Naive thymus-derived CD4-positive, alpha-beta T cell (primary cell): ENCODE data around the gene KDELR1. TPM values are rescaled to one million over a fixed set of nuclear protein-coding genes. Genes with fewer than 3 reads are reported as not detected.

ENCODE experiments used
- ATAC-seq: fragments of 150-1000 bp; cut with Tn5 transposase; 2 replicates; pipeline ENCODE4 v1.10.0; 2021; ENCODE audit warnings: mild to moderate bottlenecking, moderate library complexity
- CTCF ChIA-PET: fragments of 350-600 bp; sonication (Branson Sonifier 250); formaldehyde crosslinking; loops from one replicate; lab custom pipeline; 2021; ENCODE audit warnings: antibody characterized with exemption; lab: Charles Lee
- POLR2A ChIA-PET: fragments of 350-600 bp; sonication (Branson Sonifier 250); formaldehyde crosslinking; loops from one replicate; lab custom pipeline; 2021; ENCODE audit warnings: antibody characterized with exemption, inconsistent platforms; lab: Charles Lee
- DNase-seq, 9 donors: peaks; one replicate each; pipeline versions ENCODE4 v3.0.0 to v3.0.0-alpha.2; 2020 to 2022; ENCODE audit warnings: mixed read lengths in 1 of 9
- H3K27ac ChIP-seq: one replicate; pipeline ENCODE4 v1.7.0; 2013; ENCODE audit warnings: mild to moderate bottlenecking, low read depth, low read length, moderate library complexity
- H3K27me3 ChIP-seq, 2 donors: one replicate each; pipeline ENCODE4 v1.7.0; 2013; ENCODE audit warnings: low read length in 2 of 2, mild to moderate bottlenecking in 2 of 2, moderate library complexity in 2 of 2; ENCODE audit not compliant: control insufficient read depth in 2 of 2, insufficient read depth in 2 of 2
- H3K36me3 ChIP-seq, 3 experiments: 1 replicate in 2 of 3; 2 replicates in 1 of 3; pipeline ENCODE4 v1.7.0; 2013; ENCODE audit warnings: low read length in 3 of 3, mild to moderate bottlenecking in 3 of 3, moderate library complexity in 1 of 3; ENCODE audit not compliant: insufficient read depth in 3 of 3, control insufficient read depth in 2 of 3
- H3K4me1 ChIP-seq, 2 donors: one replicate each; pipeline ENCODE4 v1.7.0; 2013; ENCODE audit warnings: low read length in 2 of 2, mild to moderate bottlenecking in 2 of 2, moderate library complexity in 1 of 2; ENCODE audit not compliant: control insufficient read depth in 2 of 2, insufficient read depth in 2 of 2
- H3K4me3 ChIP-seq: 2 replicates; pipeline ENCODE4 v1.7.0; 2013; ENCODE audit warnings: mild to moderate bottlenecking, low read length
- H3K9me3 ChIP-seq, 3 experiments: 1 replicate in 2 of 3; 2 replicates in 1 of 3; pipeline ENCODE4 v1.7.0; 2013; ENCODE audit warnings: low read length in 3 of 3; ENCODE audit not compliant: control insufficient read depth in 2 of 3
- H3K27ac Mint-ChIP-seq, 9 donors: one replicate each; pipeline ENCODE4 v1.8.0; 2020 to 2022; ENCODE audit warnings: mixed read lengths in 9 of 9, mild to moderate bottlenecking in 8 of 9, moderate library complexity in 5 of 9, inconsistent platforms in 2 of 9
- H3K27me3 Mint-ChIP-seq, 5 donors: one replicate each; pipeline ENCODE4 v1.8.0; 2021 to 2022; ENCODE audit warnings: mixed read lengths in 5 of 5, mild to moderate bottlenecking in 1 of 5
- H3K36me3 Mint-ChIP-seq, 5 donors: one replicate each; pipeline ENCODE4 v1.8.0; 2020 to 2022; ENCODE audit warnings: mixed read lengths in 5 of 5, mild to moderate bottlenecking in 3 of 5, inconsistent platforms in 1 of 5
- H3K4me1 Mint-ChIP-seq, 7 donors: one replicate each; pipeline ENCODE4 v1.8.0; 2020 to 2022; ENCODE audit warnings: mixed read lengths in 7 of 7, mild to moderate bottlenecking in 3 of 7, inconsistent platforms in 1 of 7
- H3K4me3 Mint-ChIP-seq, 10 donors: one replicate each; pipeline ENCODE4 v1.8.0; 2020 to 2022; ENCODE audit warnings: mild to moderate bottlenecking in 10 of 10, mixed read lengths in 10 of 10, moderate library complexity in 6 of 10, inconsistent platforms in 2 of 10
- H3K9me3 Mint-ChIP-seq, 11 donors: one replicate each; pipeline ENCODE4 v1.8.0; 2020 to 2022; ENCODE audit warnings: mixed read lengths in 11 of 11, mild to moderate bottlenecking in 4 of 11, inconsistent platforms in 1 of 11, moderate library complexity in 1 of 11
- intact Hi-C, 2 donors: fragments of 100-400 bp; cut with micrococcal nuclease; formaldehyde crosslinking; loops; one replicate each; pipeline ENCODE4 v1.15.1; 2023
- polyA plus RNA-seq, 2 donors: library from polyadenylated mRNA; unstranded; fragments of 300-500 nt; fragmentation: Illumina TruSeq; gene quantifications; one replicate each; pipeline ENCODE4 v1.2.3, GENCODE V29; 2021
- total RNA-seq, 6 experiments: library from RNA in 5 of 6; stranded (reverse) in 5 of 6; gene quantifications; 1 replicate in 5 of 6; 2 replicates in 1 of 6; pipeline ENCODE4 v1.2.3 and lab custom pipeline; 2021 to 2026

Gene KDELR1
- total and polyA plus RNA-seq, 7 experiments from 2014 or later = 22.2 to 73.9 (median 51.2) TPM

DNA sequence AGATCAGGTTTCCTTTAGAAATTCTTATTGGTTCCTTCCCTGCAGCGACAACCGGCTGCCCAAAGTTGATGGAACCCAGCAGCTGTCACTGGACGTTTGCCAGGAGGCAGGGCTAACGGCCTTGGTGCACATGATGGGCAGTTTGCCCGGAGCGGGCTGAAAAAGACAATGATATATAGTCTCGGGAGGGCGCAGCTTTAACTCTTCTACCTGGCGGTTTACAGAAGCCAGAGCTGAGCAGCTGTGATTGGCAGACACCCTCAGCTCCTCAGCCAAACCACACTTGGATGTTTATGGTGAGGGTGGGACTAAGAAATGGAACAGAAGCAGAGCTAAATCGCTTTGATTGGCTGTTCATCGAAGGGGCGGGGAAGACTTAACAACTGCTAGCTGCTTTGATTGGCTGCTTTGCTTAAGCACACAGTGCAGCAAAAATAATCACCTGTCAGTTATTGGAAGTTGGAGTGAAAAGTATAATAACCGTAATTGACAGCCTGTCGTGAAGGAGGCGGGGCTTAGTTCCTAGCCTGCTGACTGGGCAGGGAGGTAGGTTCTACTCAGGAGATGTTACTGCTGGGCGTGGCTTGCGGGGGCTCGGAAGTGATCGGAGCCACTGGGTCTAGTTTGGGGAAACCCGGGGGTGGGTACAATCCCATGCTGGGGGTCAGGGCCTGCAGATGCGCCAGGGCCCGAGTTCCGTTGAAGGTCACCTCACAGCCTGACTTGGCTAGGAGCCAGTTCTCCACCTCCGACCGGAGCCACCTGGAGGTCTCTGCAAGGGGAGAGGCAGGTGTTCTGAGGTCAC, 58.5 kb downstream of the KDELR1 start:
- Mint-ChIP-seq H3K27me3 (no peaks in the 10 kb centered on the region), H3K36me3 (peaks cover 0 to 28% (median 15%) of the 10 kb centered on the region in 5 donors), H3K4me1 (peaks cover 28 to 67% (median 53%) of the 10 kb centered on the region in 7 donors), H3K4me3 (peak overlapping the region; percentile 83 to 100 (median 97)), H3K9me3 (no peaks in the 10 kb centered on the region), H3K27ac (peak overlapping the region; percentile 93 to 100 (median 97))
- Histone ChIP-seq H3K4me1 (peaks cover 41 to 49% of the 10 kb centered on the region in 2 donors), H3K4me3 (peak overlapping the region; percentile 77), H3K9me3 (no peaks in the 10 kb centered on the region), H3K27me3 (no peaks in the 10 kb centered on the region), H3K36me3 (peaks cover 0 to 6% (median 3%) of the 10 kb centered on the region in 3 experiments), H3K27ac (peak overlapping the region; percentile 95)
- intact Hi-C loops = loop anchor here (1.0 to 10.0 kb wide), 17 partner anchors 12 to 1544 kb away; partner anchors contain the start of genes AKT1S1 (in 1 of the 2), AP2A1 (in 1 of the 2), CYTH2 (in 1 of the 2) and DBP (in 1 of the 2)
- ChIA-PET POLR2A (interaction anchor here (0.5 to 10.5 kb wide), 21 partner anchors 12 to 1431 kb away, joined by 3 to 424 read pairs (median 4); partner anchors contain the start of genes CARD8, DBP, EMP3 and KDELR1), CTCF (interaction anchor here (0.5 to 12.3 kb wide), 11 partner anchors 12 to 1816 kb away, joined by 3 to 217 read pairs (median 6); partner anchors contain the start of genes EMP3, KDELR1 and ZNF114)
- DNase-seq (peak; percentile 77 to 99 (median 97)), ATAC-seq (peak; percentile 82)

Other genes starting within 250 kb of the KDELR1 start
- gene LIG1, start 221.2 kb downstream of the KDELR1 start, total RNA-seq = 100 to 1,000 TPM in 4 of 5 experiments, 10 to 100 TPM in 1; 61.0 to 134 (median 122) TPM
- 10 to 100 TPM; 38.1 to 44.6 TPM for gene LIG1, start 221.2 kb downstream of the KDELR1 start, polyA plus RNA-seq
- 10 to 100 TPM in 1 of 5 experiments, 1 to 10 TPM in 4; 5.0 to 11.6 (median 7.4) TPM for gene ZSWIM9, start 220.9 kb downstream of the KDELR1 start, total RNA-seq
- 1 to 10 TPM in 1 of 2 donors, under 1 TPM in 1; 0.82 to 1.0 TPM for gene ZSWIM9, start 220.9 kb downstream of the KDELR1 start, polyA plus RNA-seq
- 100 to 1,000 TPM; 104 to 301 (median 182) TPM for gene CARD8, start 135.6 kb downstream of the KDELR1 start, total RNA-seq
- 100 to 1,000 TPM in 1 of 2 donors, 10 to 100 TPM in 1; 73.6 to 101 TPM for gene CARD8, start 135.6 kb downstream of the KDELR1 start, polyA plus RNA-seq
- gene ZNF114, start 121.5 kb downstream of the KDELR1 start, total RNA-seq = under 1 TPM in 2 of 5 experiments, not detected in 3; 0.29 to 0.51 TPM
- gene ZNF114, start 121.5 kb downstream of the KDELR1 start, polyA plus RNA-seq = not detected
- gene EMP3, start 66.0 kb downstream of the KDELR1 start, total RNA-seq = 100 to 1,000 TPM; 183 to 425 (median 257) TPM
- gene EMP3, start 66.0 kb downstream of the KDELR1 start, polyA plus RNA-seq = 100 to 1,000 TPM; 511 to 711 TPM
- 10 to 100 TPM; 11.6 to 39.8 (median 20.1) TPM for gene TMEM143, start 27.6 kb downstream of the KDELR1 start, total RNA-seq
- gene TMEM143, start 27.6 kb downstream of the KDELR1 start, polyA plus RNA-seq = 10 to 100 TPM in 1 of 2 donors, 1 to 10 TPM in 1; 5.7 to 12.7 TPM
- gene SYNGR4, start 27.2 kb downstream of the KDELR1 start, total RNA-seq = not detected
- not detected for gene SYNGR4, start 27.2 kb downstream of the KDELR1 start, polyA plus RNA-seq
- gene GRIN2D, start 2.1 kb upstream of the KDELR1 start, total RNA-seq = under 1 TPM; 0.08 to 0.39 (median 0.11) TPM
- not detected for gene GRIN2D, start 2.1 kb upstream of the KDELR1 start, polyA plus RNA-seq
- gene GRWD1, start 54.4 kb upstream of the KDELR1 start, total RNA-seq = 10 to 100 TPM; 26.1 to 45.8 (median 36.3) TPM
- 10 to 100 TPM; 42.8 to 51.6 TPM for gene GRWD1, start 54.4 kb upstream of the KDELR1 start, polyA plus RNA-seq
- 1 to 10 TPM; 1.5 to 3.9 (median 2.4) TPM for gene KCNJ14, start 64.0 kb upstream of the KDELR1 start, total RNA-seq
- gene KCNJ14, start 64.0 kb upstream of the KDELR1 start, polyA plus RNA-seq = under 1 TPM; 0.05 to 0.21 TPM
- gene CYTH2, start 77.8 kb upstream of the KDELR1 start, total RNA-seq = 10 to 100 TPM; 41.0 to 82.1 (median 54.9) TPM
- 10 to 100 TPM; 23.6 to 37.3 TPM for gene CYTH2, start 77.8 kb upstream of the KDELR1 start, polyA plus RNA-seq
- gene LMTK3, start 120.3 kb upstream of the KDELR1 start, total RNA-seq = 10 to 100 TPM in 4 of 5 experiments, 1 to 10 TPM in 1; 5.3 to 21.4 (median 19.2) TPM
- under 1 TPM in 1 of 2 donors, not detected in 1; 0.03 TPM for gene LMTK3, start 120.3 kb upstream of the KDELR1 start, polyA plus RNA-seq
- gene SULT2B1, start 160.6 kb upstream of the KDELR1 start, total RNA-seq = not detected
- under 1 TPM in 1 of 2 donors, not detected in 1; 0.41 TPM for gene SULT2B1, start 160.6 kb upstream of the KDELR1 start, polyA plus RNA-seq
- gene SPACA4, start 215.2 kb upstream of the KDELR1 start, total RNA-seq = not detected
- not detected for gene SPACA4, start 215.2 kb upstream of the KDELR1 start, polyA plus RNA-seq
- gene FAM83E, start 223.5 kb upstream of the KDELR1 start, total RNA-seq = 1 to 10 TPM in 3 of 5 experiments, under 1 TPM in 1, not detected in 1; 0.80 to 3.7 (median 2.9) TPM
- under 1 TPM in 1 of 2 donors, not detected in 1; 0.66 TPM for gene FAM83E, start 223.5 kb upstream of the KDELR1 start, polyA plus RNA-seq
- gene RPL18, start 227.6 kb upstream of the KDELR1 start, total RNA-seq = 1,000 to 10,000 TPM; 1,570 to 2,826 (median 2,745) TPM
- 1,000 to 10,000 TPM; 2,813 to 2,817 TPM for gene RPL18, start 227.6 kb upstream of the KDELR1 start, polyA plus RNA-seq
- gene SPHK2, start 228.0 kb upstream of the KDELR1 start, total RNA-seq = 10 to 100 TPM; 20.1 to 34.7 (median 30.5) TPM
- gene SPHK2, start 228.0 kb upstream of the KDELR1 start, polyA plus RNA-seq = 10 to 100 TPM; 11.2 to 11.7 TPM
- gene DBP, start 245.8 kb upstream of the KDELR1 start, total RNA-seq = 10 to 100 TPM; 11.9 to 79.9 (median 33.2) TPM
- 100 to 1,000 TPM in 1 of 2 donors, 10 to 100 TPM in 1; 61.7 to 130 TPM for gene DBP, start 245.8 kb upstream of the KDELR1 start, polyA plus RNA-seq